CD4-positive, CD25-positive, alpha-beta regulatory T cell (primary cell): Measurements from ENCODE around the gene SLC19A1. TPM values are rescaled to one million over a fixed set of nuclear protein-coding genes. Genes with fewer than 3 reads are reported as not detected.

Experiments used
- ATAC-seq, 2 donors: fragments of 150-1000 bp; cut with Tn5 transposase; one replicate each; pipeline ENCODE4 v1.10.0; 2021; ENCODE audit warnings: low read depth in 2 of 2, moderate number of reproducible peaks in 2 of 2, moderate library complexity in 1 of 2
- DNase-seq, 3 donors: peaks; one replicate each; pipeline versions ENCODE4 v3.0.0 to v3.0.0-alpha.2; 2012 to 2022; ENCODE audit warnings: mixed read lengths in 1 of 3
- H3K27ac ChIP-seq: one replicate; pipeline ENCODE4 v1.7.0; 2013; ENCODE audit warnings: mild to moderate bottlenecking, low read length; ENCODE audit not compliant: insufficient read depth, poor library complexity, severe bottlenecking
- H3K27me3 ChIP-seq: one replicate; pipeline ENCODE4 v1.7.0; 2013; ENCODE audit warnings: low read length; ENCODE audit not compliant: control insufficient read depth, insufficient read depth
- H3K36me3 ChIP-seq: one replicate; pipeline ENCODE4 v1.7.0; 2013; ENCODE audit warnings: mild to moderate bottlenecking, low read length, moderate library complexity; ENCODE audit not compliant: control insufficient read depth, insufficient read depth
- H3K4me1 ChIP-seq: 2 replicates; pipeline ENCODE4 v1.7.0; 2013; ENCODE audit warnings: mild to moderate bottlenecking, low read length; ENCODE audit not compliant: insufficient read depth, control insufficient read depth, poor library complexity, severe bottlenecking
- H3K4me3 ChIP-seq: one replicate; pipeline ENCODE4 v1.7.0; 2013; ENCODE audit warnings: low read depth, mild to moderate bottlenecking, low read length, moderate library complexity
- H3K9me3 ChIP-seq, 2 experiments: 1 replicate in 1 of 2; 2 replicates in 1 of 2; pipeline ENCODE4 v1.7.0; 2013; ENCODE audit warnings: low read length in 2 of 2, mild to moderate bottlenecking in 1 of 2, moderate library complexity in 1 of 2; ENCODE audit not compliant: control insufficient read depth in 2 of 2
- H3K27ac Mint-ChIP-seq, 3 donors: one replicate each; pipeline ENCODE4 v1.8.0; 2020 to 2022; ENCODE audit warnings: mild to moderate bottlenecking in 3 of 3, mixed read lengths in 3 of 3, moderate library complexity in 2 of 3
- H3K27me3 Mint-ChIP-seq: one replicate; pipeline ENCODE4 v1.8.0; 2022; ENCODE audit warnings: mild to moderate bottlenecking, mixed read lengths
- H3K36me3 Mint-ChIP-seq: one replicate; pipeline ENCODE4 v1.8.0; 2020; ENCODE audit warnings: mixed read lengths
- H3K4me1 Mint-ChIP-seq, 4 donors: one replicate each; pipeline ENCODE4 v1.8.0; 2020 to 2022; ENCODE audit warnings: mixed read lengths in 4 of 4, mild to moderate bottlenecking in 1 of 4
- H3K4me3 Mint-ChIP-seq, 4 donors: one replicate each; pipeline ENCODE4 v1.8.0; 2020 to 2022; ENCODE audit warnings: mild to moderate bottlenecking in 4 of 4, mixed read lengths in 4 of 4, moderate library complexity in 3 of 4
- H3K9me3 Mint-ChIP-seq, 7 donors: one replicate each; pipeline ENCODE4 v1.8.0; 2020 to 2022; ENCODE audit warnings: mixed read lengths in 7 of 7, mild to moderate bottlenecking in 3 of 7, moderate library complexity in 2 of 7
- polyA plus RNA-seq, 4 donors: library from polyadenylated mRNA; unstranded; fragments of 300-500 nt; fragmentation: Illumina TruSeq; gene quantifications; one replicate each; pipeline ENCODE4 v1.2.3, GENCODE V29; 2021
- total RNA-seq: library from RNA; stranded (reverse); gene quantifications from one replicate; pipeline ENCODE4 v1.2.3, GENCODE V29; 2022

Gene SLC19A1
- total and polyA plus RNA-seq, 5 donors from 2014 or later = 4.7 to 10.8 (median 5.3) TPM

- Histone ChIP-seq H3K4me1 (peaks cover 20% of the 10 kb centered on the region), H3K27me3 (no peaks in the 10 kb centered on the region), H3K4me3 (no peak overlapping the region), H3K9me3 (no peaks in the 10 kb centered on the region), H3K36me3 (no peaks in the 10 kb centered on the region), H3K27ac (no peak overlapping the region)
- Mint-ChIP-seq H3K4me1 (peaks cover 0 to 25% (median 7%) of the 10 kb centered on the region in 4 donors), H3K9me3 (peaks cover 0 to 2% (median 0%) of the 10 kb centered on the region in 7 donors), H3K36me3 (no peaks in the 10 kb centered on the region), H3K27ac (peak overlapping the region in 1 of 3 donors; percentile 73), H3K27me3 (no peaks in the 10 kb centered on the region), H3K4me3 (peak overlapping the region; percentile 83 to 89 (median 86))
- ATAC-seq (no peak), DNase-seq (no peak)
Observed at GRCh38 chr21:45539796-45540600, 2.2 kb downstream of the SLC19A1 start.

- ATAC-seq = no peak
- Mint-ChIP-seq H3K4me3 (peak overlapping the region in 3 of 4 donors; percentile 41 to 89 (median 76)), H3K27ac (no peak overlapping the region), H3K27me3 (no peaks in the 10 kb centered on the region), H3K36me3 (no peaks in the 10 kb centered on the region), H3K4me1 (peaks cover 0 to 25% (median 7%) of the 10 kb centered on the region in 4 donors), H3K9me3 (peaks cover 0 to 2% (median 0%) of the 10 kb centered on the region in 7 donors)
- no peak for DNase-seq
- H3K4me3 ChIP-seq = no peak overlapping the region
- H3K9me3 ChIP-seq = no peaks in the 10 kb centered on the region
- no peaks in the 10 kb centered on the region for H3K27me3 ChIP-seq
- no peaks in the 10 kb centered on the region for H3K36me3 ChIP-seq
- H3K4me1 ChIP-seq = peaks cover 20% of the 10 kb centered on the region
- no peak overlapping the region for H3K27ac ChIP-seq
Observed at GRCh38 chr21:45539046-45539795, 3.0 kb downstream of the SLC19A1 start.

- ATAC-seq (no peak), DNase-seq (no peak)
- Histone ChIP-seq H3K9me3 (no peaks in the 10 kb centered on the region), H3K27ac (no peak overlapping the region), H3K27me3 (no peaks in the 10 kb centered on the region), H3K36me3 (no peaks in the 10 kb centered on the region), H3K4me3 (no peak overlapping the region), H3K4me1 (peaks cover 20% of the 10 kb centered on the region)
- Mint-ChIP-seq H3K27me3 (no peaks in the 10 kb centered on the region), H3K27ac (no peak overlapping the region), H3K4me1 (peaks cover 0 to 23% (median 7%) of the 10 kb centered on the region in 4 donors), H3K4me3 (no peak overlapping the region), H3K9me3 (peaks cover 0 to 2% (median 0%) of the 10 kb centered on the region in 7 donors), H3K36me3 (no peaks in the 10 kb centered on the region)
Observed at GRCh38 chr21:45538381-45539045, 3.7 kb downstream of the SLC19A1 start.

GRCh38 chr21:45537746-45538291, 4.4 kb downstream of the SLC19A1 start:
- Histone ChIP-seq H3K4me3 (no peak overlapping the region), H3K27me3 (no peaks in the 10 kb centered on the region), H3K27ac (no peak overlapping the region), H3K4me1 (peaks cover 20% of the 10 kb centered on the region), H3K36me3 (no peaks in the 10 kb centered on the region), H3K9me3 (no peaks in the 10 kb centered on the region)
- H3K27me3 Mint-ChIP-seq = no peaks in the 10 kb centered on the region
- H3K9me3 Mint-ChIP-seq = peaks cover 0 to 2% (median 0%) of the 10 kb centered on the region in 7 donors
- H3K4me1 Mint-ChIP-seq = peaks cover 0 to 29% (median 8%) of the 10 kb centered on the region in 4 donors
- no peaks in the 10 kb centered on the region for H3K36me3 Mint-ChIP-seq
- DNase-seq (no peak), ATAC-seq (no peak)
- no peak overlapping the region for H3K27ac Mint-ChIP-seq
- H3K4me3 Mint-ChIP-seq = no peak overlapping the region

GRCh38 chr21:45537111-45537745, 5.0 kb downstream of the SLC19A1 start:
- Mint-ChIP-seq H3K4me3 (peak overlapping the region in 1 of 4 donors; percentile 44), H3K4me1 (peaks cover 0 to 35% (median 12%) of the 10 kb centered on the region in 4 donors), H3K36me3 (no peaks in the 10 kb centered on the region), H3K27me3 (no peaks in the 10 kb centered on the region), H3K27ac (no peak overlapping the region), H3K9me3 (peaks cover 0 to 2% (median 0%) of the 10 kb centered on the region in 7 donors)
- Histone ChIP-seq H3K9me3 (no peaks in the 10 kb centered on the region), H3K36me3 (no peaks in the 10 kb centered on the region), H3K4me1 (peaks cover 23% of the 10 kb centered on the region), H3K27me3 (no peaks in the 10 kb centered on the region), H3K4me3 (no peak overlapping the region), H3K27ac (no peak overlapping the region)
- ATAC-seq = no peak
- DNase-seq = no peak

- peaks cover 0 to 2% (median 0%) of the 10 kb centered on the region in 7 donors for H3K9me3 Mint-ChIP-seq
- H3K27me3 Mint-ChIP-seq = no peaks in the 10 kb centered on the region
- peak overlapping the region in 2 of 4 donors; percentile 33 to 44 for H3K4me3 Mint-ChIP-seq
- Histone ChIP-seq H3K27me3 (no peaks in the 10 kb centered on the region), H3K4me3 (no peak overlapping the region), H3K9me3 (no peaks in the 10 kb centered on the region), H3K36me3 (no peaks in the 10 kb centered on the region), H3K27ac (no peak overlapping the region), H3K4me1 (peaks cover 21% of the 10 kb centered on the region)
- H3K27ac Mint-ChIP-seq = peak overlapping the region in 2 of 3 donors; percentile 35 to 62
- DNase-seq (no peak), ATAC-seq (no peak)
- H3K36me3 Mint-ChIP-seq = no peaks in the 10 kb centered on the region
- H3K4me1 Mint-ChIP-seq = peaks cover 0 to 39% (median 12%) of the 10 kb centered on the region in 4 donors
Observed at GRCh38 chr21:45536301-45537081, 5.7 kb downstream of the SLC19A1 start.
